Measurements from ENCODE around the gene CCDC6. TPM values are rescaled to one million over a fixed set of nuclear protein-coding genes. Genes with fewer than 3 reads are reported as not detected.
A peak's percentile ranks its signal among the peaks of the same experiment; 100 is the strongest.

Gene CCDC6
- total and polyA plus RNA-seq, 9 of the 15 experiments (the other 6 are each of a cell fraction or from before 2014, with no cell fraction given) = 10.4 to 41.0 (median 20.9) TPM

DNA sequence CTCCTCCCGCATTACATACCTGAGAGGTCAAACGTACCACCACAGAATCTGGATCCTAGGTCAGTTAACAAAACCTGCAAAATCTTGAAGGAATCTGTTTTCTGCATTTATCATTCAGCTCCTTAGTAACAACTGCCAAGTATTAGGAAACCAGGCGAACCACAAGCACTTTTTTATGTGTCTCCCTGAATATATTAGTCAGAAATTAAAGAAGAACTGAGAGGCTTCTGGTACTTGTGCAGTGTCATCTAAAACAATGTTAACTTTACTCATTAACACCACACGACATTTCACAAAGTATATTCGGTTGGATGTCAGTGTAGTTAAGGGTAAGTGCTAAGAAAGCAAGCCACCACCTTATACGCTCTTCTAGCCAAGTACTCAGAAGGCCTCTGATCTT is 2.5 kb downstream of the CCDC6 start:
- H3K4me2 ChIP-seq (ENCODE audit: insufficient read depth, low read length) = peak overlapping the region; percentile 89
- DNase-seq (ENCODE audit: extremely low read depth in 1 of 4, low spot score in 3 of 4) = no peak
- H4K20me1 ChIP-seq (replicated peaks; ENCODE audit: control insufficient read depth, insufficient read depth, low read length) = peaks cover 8% of the 10 kb centered on the region; the same call in 1 of the 2 replicates
- no peak overlapping the region; the same call in 2 of the 3 replicates for H3K27ac ChIP-seq (ENCODE audit: extremely low read depth, low read depth, low read length)
- peaks cover 80% of the 10 kb centered on the region for H3K79me2 ChIP-seq (ENCODE audit: control insufficient read depth, insufficient read depth, low read length)
- intact Hi-C loops (cut with micrococcal nuclease) (no loop called here), in situ Hi-C loops (cut with MboI) (no loop called here)
- BruUV-seq (replicated peaks) = no TSS peak
- no peaks in the 10 kb centered on the region for H3K27me3 ChIP-seq (ENCODE audit: control insufficient read depth in 2 of 2, insufficient read depth in 2 of 2, low read length in 2 of 2)
- no peak overlapping the region for H2AFZ ChIP-seq (ENCODE audit: low read depth, low read length)
- H3K36me3 ChIP-seq (ENCODE audit: control insufficient read depth, insufficient read depth, low read length) = peaks cover 33% of the 10 kb centered on the region
- H3K9me3 ChIP-seq (replicated peaks; ENCODE audit: control insufficient read depth, insufficient read depth, low read depth, low read length) = no peaks in the 10 kb centered on the region
- no peak for FAIRE-seq
- H3K4me3 ChIP-seq = peak overlapping the region; percentile 86; the same call in 1 of the 2 replicates
- WGBS (ENCODE audit: insufficient coverage, low coverage, missing lambda C conversion rate) = 61% methylated on average over 6 of the region's 6 CpGs
- no peak for ATAC-seq
- CTCF ChIA-PET (ENCODE audit: low intra/inter-chr PET ratio) = no interaction called here
- no peaks in the 10 kb centered on the region for H3K9me1 ChIP-seq (ENCODE audit: control insufficient read depth, insufficient read depth, low read length)
- peak overlapping the region in 1 of 2 experiments; percentile 9; a peak in 1 of 4 replicates for H3K9ac ChIP-seq (ENCODE audit: insufficient read depth in 1 of 2, low read depth in 2 of 2, low read length in 2 of 2)
- peaks cover 15 to 36% of the 10 kb centered on the region in 2 experiments for H3K4me1 ChIP-seq (replicated peaks in 1 of 2; ENCODE audit: control insufficient read depth in 2 of 2, insufficient read depth in 2 of 2, low read length in 2 of 2)
- POLR2A ChIA-PET = interaction anchor here (1.6 to 4.0 kb wide), 2 partner anchors 11 to 450 kb away, joined by 5 to 35 read pairs; no protein-coding TSS in a partner anchor
- TF ChIP-seq FOSL1 (tag; conservative IDR thresholded peaks at IDR 0.05) (no peak), NEUROD1 (IDR thresholded peaks at IDR 0.05; ENCODE audit: borderline replicate concordance, low read depth, low read length, partially characterized antibody) (no peak), NR0B1 (IDR thresholded peaks at IDR 0.05; ENCODE audit: partially characterized antibody) (no peak), CHD2 (IDR thresholded peaks at IDR 0.05; ENCODE audit: low read depth, low read length) (no peak)
- TF ChIP-seq, protein P1, sequence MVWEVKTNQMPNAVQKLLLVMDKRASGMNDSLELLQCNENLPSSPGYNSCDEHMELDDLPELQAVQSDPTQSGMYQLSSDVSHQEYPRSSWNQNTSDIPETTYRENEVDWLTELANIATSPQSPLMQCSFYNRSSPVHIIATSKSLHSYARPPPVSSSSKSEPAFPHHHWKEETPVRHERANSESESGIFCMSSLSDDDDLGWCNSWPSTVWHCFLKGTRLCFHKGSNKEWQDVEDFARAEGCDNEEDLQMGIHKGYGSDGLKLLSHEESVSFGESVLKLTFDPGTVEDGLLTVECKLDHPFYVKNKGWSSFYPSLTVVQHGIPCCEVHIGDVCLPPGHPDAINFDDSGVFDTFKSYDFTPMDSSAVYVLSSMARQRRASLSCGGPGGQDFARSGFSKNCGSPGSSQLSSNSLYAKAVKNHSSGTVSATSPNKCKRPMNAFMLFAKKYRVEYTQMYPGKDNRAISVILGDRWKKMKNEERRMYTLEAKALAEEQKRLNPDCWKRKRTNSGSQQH (CRISPR knock-in tag; IDR thresholded peaks at IDR 0.05) = no peak
- TF ChIP-seq, protein P2, sequence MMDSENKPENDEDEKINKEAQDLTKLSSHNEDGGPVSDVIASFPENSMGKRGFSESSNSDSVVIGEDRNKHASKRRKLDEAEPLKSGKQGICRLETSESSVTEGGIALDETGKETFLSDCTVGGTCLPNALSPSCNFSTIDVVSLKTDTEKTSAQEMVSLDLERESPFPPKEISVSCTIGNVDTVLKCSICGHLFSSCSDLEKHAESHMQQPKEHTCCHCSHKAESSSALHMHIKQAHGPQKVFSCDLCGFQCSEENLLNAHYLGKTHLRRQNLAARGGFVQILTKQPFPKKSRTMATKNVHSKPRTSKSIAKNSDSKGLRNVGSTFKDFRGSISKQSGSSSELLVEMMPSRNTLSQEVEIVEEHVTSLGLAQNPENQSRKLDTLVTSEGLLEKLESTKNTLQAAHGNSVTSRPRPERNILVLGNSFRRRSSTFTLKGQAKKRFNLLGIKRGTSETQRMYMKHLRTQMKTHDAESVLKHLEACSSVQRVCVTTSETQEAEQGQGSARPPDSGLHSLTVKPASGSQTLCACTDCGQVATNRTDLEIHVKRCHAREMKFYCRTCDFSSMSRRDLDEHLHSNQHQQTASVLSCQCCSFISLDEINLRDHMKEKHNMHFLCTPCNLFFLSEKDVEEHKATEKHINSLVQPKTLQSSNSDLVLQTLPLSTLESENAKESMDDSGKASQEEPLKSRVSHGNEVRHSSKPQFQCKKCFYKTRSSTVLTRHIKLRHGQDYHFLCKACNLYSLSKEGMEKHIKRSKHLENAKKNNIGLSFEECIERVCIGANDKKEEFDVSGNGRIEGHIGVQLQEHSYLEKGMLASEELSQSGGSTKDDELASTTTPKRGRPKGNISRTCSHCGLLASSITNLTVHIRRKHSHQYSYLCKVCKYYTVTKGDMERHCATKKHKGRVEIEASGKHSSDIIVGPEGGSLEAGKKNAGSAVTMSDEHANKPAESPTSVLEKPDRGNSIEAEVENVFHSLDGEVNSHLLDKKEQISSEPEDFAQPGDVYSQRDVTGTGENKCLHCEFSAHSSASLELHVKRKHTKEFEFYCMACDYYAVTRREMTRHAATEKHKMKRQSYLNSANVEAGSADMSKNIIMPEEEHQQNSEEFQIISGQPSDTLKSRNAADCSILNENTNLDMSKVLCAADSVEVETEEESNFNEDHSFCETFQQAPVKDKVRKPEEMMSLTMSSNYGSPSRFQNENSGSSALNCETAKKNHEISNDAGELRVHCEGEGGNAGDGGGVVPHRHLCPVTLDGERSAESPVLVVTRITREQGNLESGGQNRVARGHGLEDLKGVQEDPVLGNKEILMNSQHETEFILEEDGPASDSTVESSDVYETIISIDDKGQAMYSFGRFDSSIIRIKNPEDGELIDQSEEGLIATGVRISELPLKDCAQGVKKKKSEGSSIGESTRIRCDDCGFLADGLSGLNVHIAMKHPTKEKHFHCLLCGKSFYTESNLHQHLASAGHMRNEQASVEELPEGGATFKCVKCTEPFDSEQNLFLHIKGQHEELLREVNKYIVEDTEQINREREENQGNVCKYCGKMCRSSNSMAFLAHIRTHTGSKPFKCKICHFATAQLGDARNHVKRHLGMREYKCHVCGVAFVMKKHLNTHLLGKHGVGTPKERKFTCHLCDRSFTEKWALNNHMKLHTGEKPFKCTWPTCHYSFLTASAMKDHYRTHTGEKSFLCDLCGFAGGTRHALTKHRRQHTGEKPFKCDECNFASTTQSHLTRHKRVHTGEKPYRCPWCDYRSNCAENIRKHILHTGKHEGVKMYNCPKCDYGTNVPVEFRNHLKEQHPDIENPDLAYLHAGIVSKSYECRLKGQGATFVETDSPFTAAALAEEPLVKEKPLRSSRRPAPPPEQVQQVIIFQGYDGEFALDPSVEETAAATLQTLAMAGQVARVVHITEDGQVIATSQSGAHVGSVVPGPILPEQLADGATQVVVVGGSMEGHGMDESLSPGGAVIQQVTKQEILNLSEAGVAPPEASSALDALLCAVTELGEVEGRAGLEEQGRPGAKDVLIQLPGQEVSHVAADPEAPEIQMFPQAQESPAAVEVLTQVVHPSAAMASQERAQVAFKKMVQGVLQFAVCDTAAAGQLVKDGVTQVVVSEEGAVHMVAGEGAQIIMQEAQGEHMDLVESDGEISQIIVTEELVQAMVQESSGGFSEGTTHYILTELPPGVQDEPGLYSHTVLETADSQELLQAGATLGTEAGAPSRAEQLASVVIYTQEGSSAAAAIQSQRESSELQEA (IDR thresholded peaks at IDR 0.05; ENCODE audit: low read depth) = no peak
- TF ChIP-seq, protein P3, sequence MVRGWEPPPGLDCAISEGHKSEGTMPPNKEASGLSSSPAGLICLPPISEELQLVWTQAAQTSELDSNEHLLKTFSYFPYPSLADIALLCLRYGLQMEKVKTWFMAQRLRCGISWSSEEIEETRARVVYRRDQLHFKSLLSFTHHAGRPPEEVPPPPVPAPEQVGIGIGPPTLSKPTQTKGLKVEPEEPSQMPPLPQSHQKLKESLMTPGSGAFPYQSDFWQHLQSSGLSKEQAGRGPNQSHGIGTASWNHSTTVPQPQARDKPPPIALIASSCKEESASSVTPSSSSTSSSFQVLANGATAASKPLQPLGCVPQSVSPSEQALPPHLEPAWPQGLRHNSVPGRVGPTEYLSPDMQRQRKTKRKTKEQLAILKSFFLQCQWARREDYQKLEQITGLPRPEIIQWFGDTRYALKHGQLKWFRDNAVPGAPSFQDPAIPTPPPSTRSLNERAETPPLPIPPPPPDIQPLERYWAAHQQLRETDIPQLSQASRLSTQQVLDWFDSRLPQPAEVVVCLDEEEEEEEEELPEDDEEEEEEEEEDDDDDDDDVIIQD (CRISPR knock-in tag; IDR thresholded peaks at IDR 0.05) = no peak
